ENCODE results near the gene SORCS2. TPM values are rescaled to one million over a fixed set of nuclear protein-coding genes. Genes with fewer than 3 reads are reported as not detected.

Gene SORCS2
- total RNA-seq, 1 donor from 2014 or later: not detected

GRCh38 chr4:7236847-7237246 is 44.5 kb downstream of the SORCS2 start:
- POLR2A ChIA-PET: no interaction called here
- Mint-ChIP-seq H3K4me1 (no peaks in the 10 kb centered on the region), H3K27me3 (peaks cover 3% of the 10 kb centered on the region), H3K4me3 (no peak overlapping the region), H3K36me3 (ENCODE audit: low read depth) (no peaks in the 10 kb centered on the region), H3K27ac (no peak overlapping the region), H3K9me3 (peaks cover 5% of the 10 kb centered on the region)
- ATAC-seq (ENCODE audit: low read depth): no peak
- CTCF ChIA-PET: no interaction called here
- no peak for DNase-seq
- intact Hi-C loops (cut with micrococcal nuclease): no loop called here
- TF ChIP-seq, protein P1, sequence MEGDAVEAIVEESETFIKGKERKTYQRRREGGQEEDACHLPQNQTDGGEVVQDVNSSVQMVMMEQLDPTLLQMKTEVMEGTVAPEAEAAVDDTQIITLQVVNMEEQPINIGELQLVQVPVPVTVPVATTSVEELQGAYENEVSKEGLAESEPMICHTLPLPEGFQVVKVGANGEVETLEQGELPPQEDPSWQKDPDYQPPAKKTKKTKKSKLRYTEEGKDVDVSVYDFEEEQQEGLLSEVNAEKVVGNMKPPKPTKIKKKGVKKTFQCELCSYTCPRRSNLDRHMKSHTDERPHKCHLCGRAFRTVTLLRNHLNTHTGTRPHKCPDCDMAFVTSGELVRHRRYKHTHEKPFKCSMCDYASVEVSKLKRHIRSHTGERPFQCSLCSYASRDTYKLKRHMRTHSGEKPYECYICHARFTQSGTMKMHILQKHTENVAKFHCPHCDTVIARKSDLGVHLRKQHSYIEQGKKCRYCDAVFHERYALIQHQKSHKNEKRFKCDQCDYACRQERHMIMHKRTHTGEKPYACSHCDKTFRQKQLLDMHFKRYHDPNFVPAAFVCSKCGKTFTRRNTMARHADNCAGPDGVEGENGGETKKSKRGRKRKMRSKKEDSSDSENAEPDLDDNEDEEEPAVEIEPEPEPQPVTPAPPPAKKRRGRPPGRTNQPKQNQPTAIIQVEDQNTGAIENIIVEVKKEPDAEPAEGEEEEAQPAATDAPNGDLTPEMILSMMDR (IDR thresholded peaks at IDR 0.05): no peak

DNA sequence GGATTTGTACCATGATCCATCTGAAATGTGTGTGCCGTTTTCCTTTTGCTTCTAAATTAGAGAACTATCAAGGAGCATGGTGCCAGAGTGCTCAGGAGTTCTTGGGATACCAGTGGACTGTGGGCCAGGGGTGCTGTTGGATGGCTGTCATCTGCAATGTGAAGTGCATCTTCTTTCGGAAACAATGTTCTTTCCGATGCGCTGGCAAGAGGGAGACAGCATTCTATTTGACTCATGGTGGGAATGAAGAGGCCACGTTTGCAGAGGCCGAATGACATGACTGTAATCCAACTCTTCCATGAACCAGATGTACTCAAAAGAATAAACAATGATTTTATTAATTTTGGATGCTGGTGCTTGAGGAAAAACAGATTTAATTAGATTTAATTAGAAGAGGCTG is 45.5 kb downstream of the SORCS2 start:
- ChIA-PET CTCF (no interaction called here), POLR2A (no interaction called here)
- H3K27ac Mint-ChIP-seq: no peak overlapping the region
- DNase-seq (no peak), ATAC-seq (ENCODE audit: low read depth) (no peak)
- TF ChIP-seq, protein P1 (IDR thresholded peaks at IDR 0.05): no peak
- H3K9me3 Mint-ChIP-seq: peaks cover 5% of the 10 kb centered on the region
- no peaks in the 10 kb centered on the region for H3K36me3 Mint-ChIP-seq (ENCODE audit: low read depth)
- no peaks in the 10 kb centered on the region for H3K4me1 Mint-ChIP-seq
- intact Hi-C loops (cut with micrococcal nuclease): no loop called here
- H3K27me3 Mint-ChIP-seq: peaks cover 3% of the 10 kb centered on the region
- no peak overlapping the region for H3K4me3 Mint-ChIP-seq

- no peaks in the 10 kb centered on the region for H3K4me1 Mint-ChIP-seq
- H3K27me3 Mint-ChIP-seq: peaks cover 3% of the 10 kb centered on the region
- ChIA-PET CTCF (no interaction called here), POLR2A (no interaction called here)
- no peak for ATAC-seq (ENCODE audit: low read depth)
- H3K9me3 Mint-ChIP-seq: peaks cover 5% of the 10 kb centered on the region
- DNase-seq: no peak
- H3K36me3 Mint-ChIP-seq (ENCODE audit: low read depth): no peaks in the 10 kb centered on the region
- TF ChIP-seq, protein P1 (IDR thresholded peaks at IDR 0.05): no peak
- H3K27ac Mint-ChIP-seq: no peak overlapping the region
- intact Hi-C loops (cut with micrococcal nuclease): no loop called here
- no peak overlapping the region for H3K4me3 Mint-ChIP-seq
Measured at GRCh38 chr4:7238300-7238960, 46.1 kb downstream of the SORCS2 start.

- H3K36me3 Mint-ChIP-seq (ENCODE audit: low read depth): no peaks in the 10 kb centered on the region
- intact Hi-C loops (cut with micrococcal nuclease): no loop called here
- TF ChIP-seq, protein P1 (IDR thresholded peaks at IDR 0.05): no peak
- ChIA-PET POLR2A (no interaction called here), CTCF (no interaction called here)
- no peak for DNase-seq
- no peak overlapping the region for H3K27ac Mint-ChIP-seq
- no peak overlapping the region for H3K4me3 Mint-ChIP-seq
- H3K4me1 Mint-ChIP-seq: no peaks in the 10 kb centered on the region
- peaks cover 3% of the 10 kb centered on the region for H3K27me3 Mint-ChIP-seq
- H3K9me3 Mint-ChIP-seq: peaks cover 5% of the 10 kb centered on the region
- no peak for ATAC-seq (ENCODE audit: low read depth)
Measured at GRCh38 chr4:7239101-7239820, 46.9 kb downstream of the SORCS2 start.

DNA sequence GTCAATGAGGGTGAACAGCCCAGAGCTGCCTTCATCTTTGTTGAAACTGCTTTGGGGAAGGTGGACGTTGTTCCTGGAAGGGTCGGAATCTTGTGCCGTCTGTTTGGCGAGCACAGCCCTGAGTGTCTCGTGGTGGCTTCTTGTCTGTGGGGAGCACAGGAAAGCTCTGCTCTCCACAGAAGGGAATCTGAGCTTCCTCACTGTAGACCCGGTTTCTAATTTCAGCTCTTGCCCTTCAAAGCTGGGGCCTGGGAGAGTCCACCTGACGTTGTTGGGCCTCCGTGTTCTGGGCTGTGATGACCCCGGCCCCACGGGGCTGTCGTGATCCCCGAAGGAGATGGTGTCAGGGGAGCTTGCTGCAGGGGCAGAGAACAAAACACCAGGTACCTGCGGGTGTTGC is 47.5 kb downstream of the SORCS2 start:
- peaks cover 3% of the 10 kb centered on the region for H3K27me3 Mint-ChIP-seq
- peaks cover 5% of the 10 kb centered on the region for H3K9me3 Mint-ChIP-seq
- TF ChIP-seq, protein P1 (IDR thresholded peaks at IDR 0.05): no peak
- DNase-seq (no peak), ATAC-seq (ENCODE audit: low read depth) (no peak)
- H3K36me3 Mint-ChIP-seq (ENCODE audit: low read depth): no peaks in the 10 kb centered on the region
- ChIA-PET POLR2A (no interaction called here), CTCF (no interaction called here)
- H3K27ac Mint-ChIP-seq: no peak overlapping the region
- no peaks in the 10 kb centered on the region for H3K4me1 Mint-ChIP-seq
- intact Hi-C loops (cut with micrococcal nuclease): no loop called here
- no peak overlapping the region for H3K4me3 Mint-ChIP-seq

Data from activated B cell treated with CpG ODN at 0.5 μM for 24 hours (primary cell).